ENCODE data around the gene ATP8B4.
"Not testable (repeated sequence)": the region's sequence is repeated elsewhere in the genome, so short reads cannot be mapped to it uniquely, and the experiment has no call there.

The ATP8B4 gene

GRCh38 chr15:50137893-50138292, 18.9 kb upstream of the ATP8B4 start:
- DNase-seq, result no peak

- DNase-seq, result no peak
Observed at GRCh38 chr15:50137330-50137761, 18.3 kb upstream of the ATP8B4 start.

- no peak for DNase-seq
Observed at GRCh38 chr15:50135031-50135551, 16.1 kb upstream of the ATP8B4 start.

GRCh38 chr15:50134524-50135024, 15.5 kb upstream of the ATP8B4 start:
- DNase-seq, result no peak

- not testable (repeated sequence) for DNase-seq
Observed at GRCh38 chr15:50132251-50132984, 13.4 kb upstream of the ATP8B4 start.

GRCh38 chr15:50131617-50132016, 12.6 kb upstream of the ATP8B4 start:
- no peak for DNase-seq

- DNase-seq, result no peak
Observed at GRCh38 chr15:50128266-50128665, 9.2 kb upstream of the ATP8B4 start.

- no peak for DNase-seq
Observed at GRCh38 chr15:50127255-50127777, 8.3 kb upstream of the ATP8B4 start.

GRCh38 chr15:50126072-50126471, 7.0 kb upstream of the ATP8B4 start:
- DNase-seq, result no peak

- no peak for DNase-seq
Observed at GRCh38 chr15:50124631-50125030, 5.6 kb upstream of the ATP8B4 start.

- DNase-seq, result no peak
Observed at GRCh38 chr15:50123861-50124557, 5.0 kb upstream of the ATP8B4 start.

- DNase-seq, result no peak
Observed at GRCh38 chr15:50120729-50121128, 1.7 kb upstream of the ATP8B4 start.

GRCh38 chr15:50117431-50118027, 1.5 kb downstream of the ATP8B4 start:
- no peak for DNase-seq

GRCh38 chr15:50116477-50116876, 2.6 kb downstream of the ATP8B4 start:
- no peak for DNase-seq

GRCh38 chr15:50113992-50114780, 4.8 kb downstream of the ATP8B4 start:
- no peak for DNase-seq

- DNase-seq, result no peak
Observed at GRCh38 chr15:50113187-50113505, 5.9 kb downstream of the ATP8B4 start.

- no peak for DNase-seq
Observed at GRCh38 chr15:50112488-50113186, 6.4 kb downstream of the ATP8B4 start.

- no peak for DNase-seq
Observed at GRCh38 chr15:50110285-50110684, 8.7 kb downstream of the ATP8B4 start.

GRCh38 chr15:50109076-50109987, 9.7 kb downstream of the ATP8B4 start:
- DNase-seq, result no peak

- no peak for DNase-seq
Observed at GRCh38 chr15:50108461-50108860, 10.6 kb downstream of the ATP8B4 start.

Data from 8988T (cell line).